WTC11 (cell line): ENCODE measurements around the gene NAXD. TPM values are rescaled to one million over a fixed set of nuclear protein-coding genes. Genes with fewer than 3 reads are reported as not detected.
"Not testable (repeated sequence)": the region's sequence is repeated elsewhere in the genome, so short reads cannot be mapped to it uniquely, and the experiment has no call there.

ENCODE experiments used
- ATAC-seq: fragments of 200-7000 bp; cut with Tn5 transposase; 2 replicates; pipeline ENCODE4 v1.10.0; 2021; ENCODE audit warnings: mild to moderate bottlenecking, moderate library complexity
- CTCF ChIA-PET: fragments of 300-600 bp; sonication (Branson Sonifier 250); formaldehyde crosslinking; loops from one replicate; lab custom pipeline; 2021; ENCODE audit warnings: antibody characterized with exemption; lab: Charles Lee
- POLR2A ChIA-PET: fragments of 350-600 bp; sonication (Branson Sonifier 250); formaldehyde crosslinking; loops from one replicate; lab custom pipeline; 2021; ENCODE audit warnings: antibody characterized with exemption; lab: Charles Lee
- DNase-seq: peaks from one replicate; pipeline ENCODE4 v3.0.0; 2021; ENCODE audit warnings: low spot score
- H3K27ac Mint-ChIP-seq: 2 replicates; pipeline ENCODE4 v1.8.0; 2021; ENCODE audit warnings: mixed read lengths
- H3K27me3 Mint-ChIP-seq: 2 replicates; pipeline ENCODE4 v1.8.0; 2021; ENCODE audit warnings: low read depth, mild to moderate bottlenecking, moderate library complexity, mixed read lengths
- H3K36me3 Mint-ChIP-seq: 2 replicates; pipeline ENCODE4 v1.8.0; 2021; ENCODE audit warnings: mixed read lengths
- H3K4me1 Mint-ChIP-seq: 2 replicates; pipeline ENCODE4 v1.8.0; 2022; ENCODE audit warnings: mixed read lengths
- H3K4me3 Mint-ChIP-seq: 2 replicates; pipeline ENCODE4 v1.8.0; 2021; ENCODE audit warnings: mild to moderate bottlenecking, moderate library complexity, mixed read lengths
- H3K9me3 Mint-ChIP-seq: 2 replicates; pipeline ENCODE4 v1.8.0; 2021; ENCODE audit warnings: mixed read lengths
- CDX4 ChIP-seq: fragments of 250-450 bp; sonication (Bioruptor Pico); IDR thresholded peaks from 2 replicates; pipeline ENCODE4 v1.9.0; 2021; ENCODE audit warnings: moderate library complexity, mild to moderate bottlenecking, inconsistent platforms, borderline replicate concordance
- ESRRA ChIP-seq: sonication (generic); formaldehyde crosslinking; IDR thresholded peaks from 2 replicates; pipeline ENCODE4 v1.8.1; 2022; ENCODE audit warnings: mild to moderate bottlenecking, missing genetic modification reagents, borderline replicate concordance
- ETV6 ChIP-seq: sonication (generic); formaldehyde crosslinking; IDR thresholded peaks from 2 replicates; pipeline ENCODE4 v1.8.1; 2022; ENCODE audit warnings: mild to moderate bottlenecking, missing genetic modification reagents
- KAT7 ChIP-seq: sonication (generic); formaldehyde crosslinking; IDR thresholded peaks from 2 replicates; pipeline ENCODE4 v1.8.1; 2023; ENCODE audit warnings: missing genetic modification reagents, mild to moderate bottlenecking, borderline replicate concordance
- MYBL2 ChIP-seq: sonication (generic); formaldehyde crosslinking; IDR thresholded peaks from 2 replicates; pipeline ENCODE4 v1.8.1; 2023; ENCODE audit warnings: mild to moderate bottlenecking, moderate library complexity, missing genetic modification reagents
- PRDM15 ChIP-seq: sonication (generic); formaldehyde crosslinking; IDR thresholded peaks from 2 replicates; pipeline ENCODE4 v1.8.0; 2022; ENCODE audit warnings: missing genetic modification reagents
- PRRX2 ChIP-seq: fragments of 250-450 bp; sonication (Bioruptor Pico); IDR thresholded peaks from 2 replicates; pipeline ENCODE4 v1.8.0; 2021; ENCODE audit warnings: mild to moderate bottlenecking
- RORB ChIP-seq: fragments of 250-450 bp; sonication (Bioruptor Pico); IDR thresholded peaks from 2 replicates; pipeline ENCODE4 v1.9.0; 2021; ENCODE audit warnings: mild to moderate bottlenecking
- SMAD4 ChIP-seq: sonication (generic); formaldehyde crosslinking; IDR thresholded peaks from 2 replicates; pipeline ENCODE4 v1.8.0; 2022; ENCODE audit warnings: mild to moderate bottlenecking, missing genetic modification reagents
- USF2 ChIP-seq: sonication (generic); formaldehyde crosslinking; IDR thresholded peaks from 2 replicates; pipeline ENCODE4 v1.8.1; 2023; ENCODE audit warnings: mild to moderate bottlenecking, missing genetic modification reagents, moderate library complexity
- ZNF423 ChIP-seq: fragments of 250-450 bp; sonication (Bioruptor Pico); IDR thresholded peaks from 2 replicates; pipeline ENCODE4 v2.1.2; 2022; ENCODE audit warnings: mild to moderate bottlenecking, moderate library complexity
- total RNA-seq: library from RNA; stranded (reverse); gene quantifications from 3 replicates; pipeline ENCODE4 v1.2.3, GENCODE V29; 2021
- TF ChIP-seq, protein P1 (sequence below): sonication (generic); formaldehyde crosslinking; IDR thresholded peaks from 2 replicates; pipeline ENCODE4 v1.8.0; 2022; ENCODE audit warnings: mild to moderate bottlenecking, missing genetic modification reagents
- TF ChIP-seq, protein P2 (sequence below): sonication (generic); formaldehyde crosslinking; IDR thresholded peaks from 2 replicates; pipeline ENCODE4 v1.8.1; 2023; ENCODE audit warnings: mild to moderate bottlenecking, missing genetic modification reagents, moderate library complexity
- TF ChIP-seq, protein P3 (sequence below): sonication (generic); formaldehyde crosslinking; conservative IDR thresholded peaks from 2 replicates; pipeline ENCODE4 v1.8.1; 2023; ENCODE audit warnings: mild to moderate bottlenecking, low read depth, missing genetic modification reagents, moderate library complexity

Gene NAXD
- total RNA-seq, 1 experiment from 2014 or later, result 29.3 TPM

GRCh38 chr13:110568612-110569011, 46.7 kb upstream of the NAXD start:
- no peaks in the 10 kb centered on the region for H3K36me3 Mint-ChIP-seq
- no peaks in the 10 kb centered on the region; the same call in none of the 2 replicates for H3K27me3 Mint-ChIP-seq
- TF ChIP-seq KAT7 (CRISPR knock-in tag), result no peak
- TF ChIP-seq MYBL2 (CRISPR knock-in tag), result no peak
- TF ChIP-seq, protein P1, sequence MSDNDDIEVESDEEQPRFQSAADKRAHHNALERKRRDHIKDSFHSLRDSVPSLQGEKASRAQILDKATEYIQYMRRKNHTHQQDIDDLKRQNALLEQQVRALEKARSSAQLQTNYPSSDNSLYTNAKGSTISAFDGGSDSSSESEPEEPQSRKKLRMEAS (CRISPR knock-in tag), result no peak
- TF ChIP-seq PRRX2 (CRISPR knock-in tag), result no peak
- no peak for TF ChIP-seq ESRRA (CRISPR knock-in tag)
- TF ChIP-seq, all 79 proteins: peak for 0
- Mint-ChIP-seq H3K4me1 (peaks cover 28% of the 10 kb centered on the region), H3K27ac (no peak overlapping the region), H3K4me3 (no peak overlapping the region), H3K9me3 (peaks cover 9% of the 10 kb centered on the region)
- CTCF ChIA-PET, result no interaction called here
- ATAC-seq (no peak), DNase-seq (no peak)
- POLR2A ChIA-PET, result no interaction called here

DNA sequence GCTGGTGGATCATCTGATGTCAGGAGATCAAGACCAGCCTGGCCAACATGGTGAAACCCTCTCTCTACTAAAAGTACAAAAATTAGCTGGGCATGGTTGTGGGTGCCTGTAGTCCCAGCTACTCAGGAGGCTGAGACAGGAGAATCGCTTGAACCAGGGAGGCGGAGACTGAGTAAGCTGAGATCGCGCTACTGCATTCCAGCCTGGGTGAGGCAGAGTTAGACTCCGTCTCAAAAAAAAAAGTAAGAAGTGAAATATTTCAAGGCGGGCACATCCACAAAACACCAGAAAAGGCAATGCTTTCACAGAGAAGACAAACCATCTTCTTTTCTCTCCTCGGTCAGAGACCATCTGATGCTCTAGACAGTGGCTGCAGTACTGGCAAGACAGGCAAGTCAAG, 45.4 kb upstream of the NAXD start:
- H3K4me1 Mint-ChIP-seq, result peaks cover 16% of the 10 kb centered on the region
- not testable (repeated sequence) for DNase-seq, H3K4me3 Mint-ChIP-seq, H3K27me3 Mint-ChIP-seq, H3K36me3 Mint-ChIP-seq, H3K9me3 Mint-ChIP-seq, H3K27ac Mint-ChIP-seq, ATAC-seq
- ChIA-PET CTCF (interaction anchor here (0.5 to 0.7 kb wide), 3 partner anchors 29 to 979 kb away, joined by 3 to 4 read pairs (median 3); no protein-coding TSS in a partner anchor), POLR2A (interaction anchor here (0.5 to 0.6 kb wide), 2 partner anchors 120 to 950 kb away, joined by 3 to 5 read pairs; no protein-coding TSS in a partner anchor)

- CTCF ChIA-PET, result no interaction called here
- peaks cover 9% of the 10 kb centered on the region for H3K9me3 Mint-ChIP-seq
- DNase-seq (no peak), ATAC-seq (no peak)
- POLR2A ChIA-PET, result no interaction called here
- H3K36me3 Mint-ChIP-seq, result no peaks in the 10 kb centered on the region
- H3K27me3 Mint-ChIP-seq, result no peaks in the 10 kb centered on the region; the same call in 1 of the 2 replicates
- TF ChIP-seq USF2, result no peak
- no peak for TF ChIP-seq PRDM15
- no peak for TF ChIP-seq CDX4
- TF ChIP-seq ETV6 (CRISPR knock-in tag), result no peak
- no peak overlapping the region for H3K4me3 Mint-ChIP-seq
- no peak overlapping the region for H3K27ac Mint-ChIP-seq
- peaks cover 16% of the 10 kb centered on the region for H3K4me1 Mint-ChIP-seq
Measured at GRCh38 chr13:110570886-110571285, 44.5 kb upstream of the NAXD start.

DNA sequence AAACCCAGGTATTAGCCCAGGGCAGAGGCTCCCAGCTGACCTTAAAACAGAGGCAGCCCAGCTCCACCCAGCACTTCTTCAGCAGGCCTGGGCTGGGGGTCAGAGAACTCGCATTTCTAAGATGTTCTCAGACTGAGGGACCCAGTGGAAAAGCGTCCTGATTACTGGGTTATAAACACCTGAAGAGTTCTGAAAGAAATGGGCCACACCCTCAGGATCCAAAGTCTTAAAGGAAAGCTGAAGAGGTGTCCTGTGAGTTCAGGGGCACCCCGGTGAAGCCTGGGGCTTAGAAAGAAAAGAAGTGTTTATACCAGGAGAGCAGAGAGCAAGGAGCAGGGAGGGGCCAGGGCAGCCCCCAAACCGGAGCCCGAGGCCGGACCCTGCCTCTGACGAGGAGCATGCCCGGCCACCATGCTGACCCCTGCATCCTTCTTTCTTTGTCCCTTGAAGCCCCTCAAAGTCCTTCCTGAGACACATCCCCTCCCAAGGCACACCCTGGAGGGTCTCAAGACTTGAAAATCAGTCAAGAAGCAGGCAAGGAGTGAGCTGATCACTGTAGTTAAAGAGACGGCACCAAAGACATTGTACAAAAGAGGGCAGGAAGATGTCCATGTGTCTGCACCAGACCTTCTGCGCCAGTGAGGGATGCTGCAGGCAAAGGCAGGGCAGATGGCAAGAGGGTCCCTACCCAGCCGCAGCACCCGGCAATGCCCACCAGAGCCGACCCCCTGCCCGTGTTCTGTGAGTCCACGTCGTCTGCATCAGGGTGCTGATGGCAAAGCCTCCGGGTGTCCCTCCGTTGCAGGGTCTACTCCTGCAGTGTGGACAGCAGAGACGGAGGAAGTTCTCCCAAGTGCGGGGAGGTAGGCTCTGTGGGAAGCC, 43.2 kb upstream of the NAXD start:
- CTCF ChIA-PET, result interaction anchor here (0.6 kb wide), 1 partner anchor 29 kb away, joined by 4 read pairs; no protein-coding TSS in a partner anchor
- TF ChIP-seq SMAD4 (CRISPR knock-in tag) (no peak), ZNF423 (CRISPR knock-in tag) (no peak), RORB (CRISPR knock-in tag) (no peak)
- TF ChIP-seq, protein P1 (CRISPR knock-in tag), result no peak
- TF ChIP-seq, protein P2, sequence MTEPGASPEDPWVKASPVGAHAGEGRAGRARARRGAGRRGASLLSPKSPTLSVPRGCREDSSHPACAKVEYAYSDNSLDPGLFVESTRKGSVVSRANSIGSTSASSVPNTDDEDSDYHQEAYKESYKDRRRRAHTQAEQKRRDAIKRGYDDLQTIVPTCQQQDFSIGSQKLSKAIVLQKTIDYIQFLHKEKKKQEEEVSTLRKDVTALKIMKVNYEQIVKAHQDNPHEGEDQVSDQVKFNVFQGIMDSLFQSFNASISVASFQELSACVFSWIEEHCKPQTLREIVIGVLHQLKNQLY, result no peak
- TF ChIP-seq, protein P3, sequence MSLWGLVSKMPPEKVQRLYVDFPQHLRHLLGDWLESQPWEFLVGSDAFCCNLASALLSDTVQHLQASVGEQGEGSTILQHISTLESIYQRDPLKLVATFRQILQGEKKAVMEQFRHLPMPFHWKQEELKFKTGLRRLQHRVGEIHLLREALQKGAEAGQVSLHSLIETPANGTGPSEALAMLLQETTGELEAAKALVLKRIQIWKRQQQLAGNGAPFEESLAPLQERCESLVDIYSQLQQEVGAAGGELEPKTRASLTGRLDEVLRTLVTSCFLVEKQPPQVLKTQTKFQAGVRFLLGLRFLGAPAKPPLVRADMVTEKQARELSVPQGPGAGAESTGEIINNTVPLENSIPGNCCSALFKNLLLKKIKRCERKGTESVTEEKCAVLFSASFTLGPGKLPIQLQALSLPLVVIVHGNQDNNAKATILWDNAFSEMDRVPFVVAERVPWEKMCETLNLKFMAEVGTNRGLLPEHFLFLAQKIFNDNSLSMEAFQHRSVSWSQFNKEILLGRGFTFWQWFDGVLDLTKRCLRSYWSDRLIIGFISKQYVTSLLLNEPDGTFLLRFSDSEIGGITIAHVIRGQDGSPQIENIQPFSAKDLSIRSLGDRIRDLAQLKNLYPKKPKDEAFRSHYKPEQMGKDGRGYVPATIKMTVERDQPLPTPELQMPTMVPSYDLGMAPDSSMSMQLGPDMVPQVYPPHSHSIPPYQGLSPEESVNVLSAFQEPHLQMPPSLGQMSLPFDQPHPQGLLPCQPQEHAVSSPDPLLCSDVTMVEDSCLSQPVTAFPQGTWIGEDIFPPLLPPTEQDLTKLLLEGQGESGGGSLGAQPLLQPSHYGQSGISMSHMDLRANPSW (CRISPR knock-in tag), result no peak
- TF ChIP-seq, all 79 proteins: peak for 0
- no peaks in the 10 kb centered on the region; the same call in 1 of the 2 replicates for H3K27me3 Mint-ChIP-seq
- H3K4me1 Mint-ChIP-seq, result peaks cover 14% of the 10 kb centered on the region
- H3K27ac Mint-ChIP-seq, result no peak overlapping the region
- H3K9me3 Mint-ChIP-seq, result peaks cover 9% of the 10 kb centered on the region
- DNase-seq, result no peak
- POLR2A ChIA-PET, result no interaction called here
- H3K4me3 Mint-ChIP-seq, result no peak overlapping the region
- no peak for ATAC-seq
- no peaks in the 10 kb centered on the region for H3K36me3 Mint-ChIP-seq
